ENCODE measurements around the gene WNT7A. TPM values are rescaled to one million over a fixed set of nuclear protein-coding genes. Genes with fewer than 3 reads are reported as not detected.

WNT7A gene
- total RNA-seq, 2 donors from 2014 or later, result under 0.01 TPM

DNA sequence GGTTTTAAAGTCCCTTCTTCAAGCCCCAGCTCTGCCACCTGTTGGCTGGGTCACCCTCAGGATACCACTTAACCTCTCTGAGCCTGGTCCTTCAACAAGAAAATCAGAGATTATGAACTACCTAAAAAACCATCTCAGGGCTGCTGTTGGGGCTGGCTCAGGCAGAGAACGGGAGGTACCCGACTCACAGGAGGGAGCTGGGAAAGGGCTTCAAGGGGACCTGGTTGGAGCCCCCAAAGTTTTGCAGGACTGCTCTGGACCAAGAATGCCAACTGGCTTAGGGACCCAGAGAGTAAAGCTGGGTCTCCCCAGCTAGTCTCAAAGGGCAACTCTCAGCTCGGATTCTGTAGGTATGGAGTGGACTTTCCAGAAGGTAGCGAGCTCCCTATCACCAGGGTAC, 41.5 kb downstream of the WNT7A start:
- Histone ChIP-seq H3K4me1 (no peaks in the 10 kb centered on the region), H3K27me3 (no peaks in the 10 kb centered on the region), H3K9me3 (no peaks in the 10 kb centered on the region), H3K27ac (no peak overlapping the region), H3K36me3 (replicated peaks in 1 of 2; ENCODE audit: insufficient read depth in 1 of 2, low read depth in 2 of 2) (no peaks in the 10 kb centered on the region), H3K4me3 (no peak overlapping the region)
- WGBS, 2 donors, result 62 to 68% methylated on average over 4 of the region's 4 CpGs
- TF ChIP-seq POLR2A (IDR thresholded peaks at IDR 0.05), result no peak
- TF ChIP-seq, protein P1, sequence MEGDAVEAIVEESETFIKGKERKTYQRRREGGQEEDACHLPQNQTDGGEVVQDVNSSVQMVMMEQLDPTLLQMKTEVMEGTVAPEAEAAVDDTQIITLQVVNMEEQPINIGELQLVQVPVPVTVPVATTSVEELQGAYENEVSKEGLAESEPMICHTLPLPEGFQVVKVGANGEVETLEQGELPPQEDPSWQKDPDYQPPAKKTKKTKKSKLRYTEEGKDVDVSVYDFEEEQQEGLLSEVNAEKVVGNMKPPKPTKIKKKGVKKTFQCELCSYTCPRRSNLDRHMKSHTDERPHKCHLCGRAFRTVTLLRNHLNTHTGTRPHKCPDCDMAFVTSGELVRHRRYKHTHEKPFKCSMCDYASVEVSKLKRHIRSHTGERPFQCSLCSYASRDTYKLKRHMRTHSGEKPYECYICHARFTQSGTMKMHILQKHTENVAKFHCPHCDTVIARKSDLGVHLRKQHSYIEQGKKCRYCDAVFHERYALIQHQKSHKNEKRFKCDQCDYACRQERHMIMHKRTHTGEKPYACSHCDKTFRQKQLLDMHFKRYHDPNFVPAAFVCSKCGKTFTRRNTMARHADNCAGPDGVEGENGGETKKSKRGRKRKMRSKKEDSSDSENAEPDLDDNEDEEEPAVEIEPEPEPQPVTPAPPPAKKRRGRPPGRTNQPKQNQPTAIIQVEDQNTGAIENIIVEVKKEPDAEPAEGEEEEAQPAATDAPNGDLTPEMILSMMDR (IDR thresholded peaks at IDR 0.05), result no peak
- no peak for ATAC-seq
- intact Hi-C loops (cut with DNase I), result no loop called here
- DNase-seq, result no peak

GRCh38 chr3:13837751-13838150, 42.1 kb downstream of the WNT7A start:
- H3K4me1 ChIP-seq, result no peaks in the 10 kb centered on the region
- ATAC-seq, result no peak
- no peak overlapping the region for H3K4me3 ChIP-seq
- H3K27ac ChIP-seq, result no peak overlapping the region
- intact Hi-C loops (cut with DNase I), result no loop called here
- 38 to 81% methylated on average over 4 to 10 of the region's 10 CpGs for WGBS, 2 donors
- no peaks in the 10 kb centered on the region for H3K36me3 ChIP-seq (replicated peaks in 1 of 2; ENCODE audit: insufficient read depth in 1 of 2, low read depth in 2 of 2)
- H3K27me3 ChIP-seq, result no peaks in the 10 kb centered on the region
- no peak for DNase-seq
- H3K9me3 ChIP-seq, result no peaks in the 10 kb centered on the region
- TF ChIP-seq, protein P1 (IDR thresholded peaks at IDR 0.05), result no peak
- no peak for TF ChIP-seq POLR2A (IDR thresholded peaks at IDR 0.05)

DNA sequence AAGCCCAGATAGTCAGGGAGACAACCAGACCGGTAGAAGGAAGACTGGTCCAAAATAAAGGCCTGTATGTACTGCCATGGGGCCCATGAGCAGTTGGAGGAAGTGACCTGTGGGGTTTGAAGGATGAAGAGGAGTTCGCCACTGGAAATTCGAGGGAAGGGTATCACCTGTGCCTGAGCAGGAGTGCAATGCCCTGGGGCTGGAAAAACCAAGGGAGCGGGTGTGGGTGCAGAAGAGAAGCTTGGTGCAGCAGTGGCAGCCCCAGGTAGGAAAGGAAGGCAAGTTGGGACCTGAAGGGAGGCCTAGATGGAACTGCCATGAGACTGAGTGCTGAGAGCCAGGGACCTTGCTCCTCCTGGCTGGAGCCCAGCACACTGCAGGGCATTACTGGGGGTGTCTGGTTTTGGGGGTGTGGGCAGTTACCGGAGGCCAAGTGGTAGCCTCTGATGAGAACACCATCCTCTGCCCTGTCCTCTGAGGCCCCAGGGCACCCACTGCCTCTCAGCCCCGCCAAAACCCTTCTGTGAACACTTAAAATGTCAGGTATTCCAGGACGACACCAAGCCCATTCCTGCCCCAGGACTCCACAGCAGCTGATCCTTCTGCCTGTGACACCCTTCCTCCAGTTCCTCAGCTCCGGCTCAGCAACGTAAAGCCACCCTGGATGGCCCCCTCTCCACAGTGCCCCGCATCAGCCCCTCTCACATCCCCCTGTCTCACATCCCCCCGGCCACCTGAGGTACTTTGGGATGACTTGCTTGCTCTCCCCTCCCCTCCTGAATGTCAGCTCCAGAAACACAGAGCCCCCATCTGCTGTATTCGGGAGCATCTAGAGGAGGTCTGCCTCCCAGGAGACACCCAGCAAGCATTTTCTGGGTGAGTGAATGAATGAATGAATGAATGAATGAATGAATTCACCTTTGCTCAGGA, 42.9 kb downstream of the WNT7A start:
- intact Hi-C loops (cut with DNase I), result no loop called here
- WGBS, 2 donors, result 74 to 79% methylated on average over 12 of the region's 12 CpGs
- no peak overlapping the region for H3K4me3 ChIP-seq
- TF ChIP-seq, protein P1 (IDR thresholded peaks at IDR 0.05), result no peak
- no peak overlapping the region for H3K27ac ChIP-seq
- no peak for ATAC-seq
- H3K36me3 ChIP-seq (replicated peaks in 1 of 2; ENCODE audit: insufficient read depth in 1 of 2, low read depth in 2 of 2), result no peaks in the 10 kb centered on the region
- no peaks in the 10 kb centered on the region for H3K9me3 ChIP-seq
- no peaks in the 10 kb centered on the region for H3K4me1 ChIP-seq
- no peaks in the 10 kb centered on the region for H3K27me3 ChIP-seq
- DNase-seq, result no peak

DNA sequence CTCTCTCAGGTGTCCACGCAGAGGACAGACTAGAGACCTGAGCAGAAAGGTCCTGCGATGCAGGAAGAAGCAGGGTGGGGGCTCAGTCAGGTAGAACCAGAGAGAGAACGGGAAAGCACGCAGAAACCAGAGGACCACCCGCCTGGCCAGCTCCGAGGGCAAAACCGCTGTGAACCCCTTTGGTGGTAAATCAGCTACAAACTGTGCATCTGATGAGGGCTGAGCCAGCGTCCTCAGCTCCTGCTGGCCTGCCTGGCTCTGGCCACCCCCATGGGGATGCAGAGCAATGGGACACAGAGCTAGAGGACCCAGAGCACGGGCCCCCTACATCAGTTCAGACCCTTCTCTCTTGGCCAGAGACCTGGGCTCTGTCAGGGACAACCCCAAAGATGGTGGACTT, 44.6 kb downstream of the WNT7A start:
- TF ChIP-seq POLR2A (IDR thresholded peaks at IDR 0.05), result no peak
- TF ChIP-seq, protein P1 (IDR thresholded peaks at IDR 0.05), result no peak
- DNase-seq (no peak), ATAC-seq (no peak)
- Histone ChIP-seq H3K36me3 (replicated peaks in 1 of 2; ENCODE audit: insufficient read depth in 1 of 2, low read depth in 2 of 2) (no peaks in the 10 kb centered on the region), H3K4me3 (no peak overlapping the region), H3K27ac (no peak overlapping the region), H3K9me3 (no peaks in the 10 kb centered on the region), H3K4me1 (no peaks in the 10 kb centered on the region), H3K27me3 (no peaks in the 10 kb centered on the region)
- WGBS, 2 donors, result 72 to 78% methylated on average over 8 to 9 of the region's 9 CpGs
- intact Hi-C loops (cut with DNase I), result no loop called here
